ENCODE results near the gene BOD1. TPM values are rescaled to one million over a fixed set of nuclear protein-coding genes. Genes with fewer than 3 reads are reported as not detected.

Gene BOD1
- total and polyA plus RNA-seq, 2 of the 8 experiments (the other 6 are each of a cell fraction or from before 2014, with no cell fraction given): 107 to 149 TPM

GRCh38 chr5:173618927-173619519, 2.6 kb upstream of the BOD1 start:
- Histone ChIP-seq H2BK5ac (ENCODE audit: low read depth, low read length) (no peak overlapping the region; the same call in 1 of the 2 replicates), H3K9me3 (ENCODE audit: insufficient read depth in 2 of 2, low read depth in 1 of 2, low read length in 1 of 2) (no peaks in the 10 kb centered on the region), H3K23me2 (ENCODE audit: low read depth, low read length) (peaks cover 11% of the 10 kb centered on the region), H3K14ac (ENCODE audit: insufficient read length) (no peak overlapping the region), H4K91ac (replicated peaks; ENCODE audit: insufficient read length, low read length) (peak overlapping the region; percentile 89), H4K8ac (ENCODE audit: extremely low read depth, insufficient read depth, low read length) (no peak overlapping the region), H3K79me1 (ENCODE audit: low read depth, low read length) (peaks cover 4% of the 10 kb centered on the region; the same call in 1 of the 2 replicates), H3K23ac (ENCODE audit: insufficient read length) (no peak overlapping the region), H3K4me2 (ENCODE audit: insufficient read depth in 1 of 2, low read depth in 2 of 2, low read length in 2 of 2) (no peak overlapping the region), H3K18ac (ENCODE audit: extremely low read depth, low read length) (no peak overlapping the region), H2BK120ac (replicated peaks; ENCODE audit: low read depth, low read length) (peak overlapping the region; percentile 88), H4K20me1 (replicated peaks in 1 of 2; ENCODE audit: control insufficient read depth in 1 of 2, insufficient read depth in 2 of 2, low read length in 2 of 2) (peaks cover 5 to 16% of the 10 kb centered on the region in 2 experiments), H2BK12ac (ENCODE audit: low read depth, low read length) (0 out of 2 replicates have a peak overlapping the region, but pooled peaks have one; percentile 35), H2BK15ac (ENCODE audit: low read length) (no peak overlapping the region), H3K27me3 (replicated peaks in 1 of 4; ENCODE audit: control insufficient read depth in 3 of 4, extremely low read depth in 1 of 4, insufficient read depth in 3 of 4, low read length in 3 of 4) (no peaks in the 10 kb centered on the region), H2BK20ac (ENCODE audit: low read length) (no peak overlapping the region), H3K56ac (replicated peaks; ENCODE audit: insufficient read length, low read depth, low read length) (no peak overlapping the region), H2AK5ac (ENCODE audit: low read depth, low read length) (no peak overlapping the region), H3K36me3 (ENCODE audit: control insufficient read depth in 2 of 4, insufficient read depth in 4 of 4, low read length in 3 of 4) (no peaks in the 10 kb centered on the region), H3K4ac (replicated peaks; ENCODE audit: insufficient read length, low read depth, low read length) (peak overlapping the region; percentile 71), H3K4me1 (replicated peaks in 1 of 4; ENCODE audit: control insufficient read depth in 3 of 4, insufficient read depth in 4 of 4, low read length in 3 of 4) (peaks cover under 1 to 10% (median 5%) of the 10 kb centered on the region in 4 experiments; a peak in 4 of 7 replicates), H2AFZ (ENCODE audit: low read length) (0 out of 2 replicates have a peak overlapping the region, but pooled peaks have one; percentile 57), H4K5ac (ENCODE audit: insufficient read length, low read depth, low read length) (no peak overlapping the region), H3K9ac (replicated peaks in 1 of 4; ENCODE audit: extremely low read depth in 1 of 4, low read depth in 3 of 4, low read length in 3 of 4) (no peak overlapping the region), H3K4me3 (ENCODE audit: extremely low read depth in 1 of 4, insufficient read depth in 2 of 4, low read depth in 3 of 4, low read length in 4 of 4) (no peak overlapping the region), H3K27ac (ENCODE audit: low read depth, low read length) (no peak overlapping the region), H3K79me2 (ENCODE audit: control insufficient read depth in 1 of 2, insufficient read depth in 2 of 2, low read length in 2 of 2) (peaks cover 16 to 21% of the 10 kb centered on the region in 2 experiments)
- no peak for TF ChIP-seq CEBPB (IDR thresholded peaks at IDR 0.05; ENCODE audit: low read depth, low read length)
- TF ChIP-seq CHD2 (IDR thresholded peaks at IDR 0.05; ENCODE audit: low read length): no peak
- peak; percentile 96 to 98 for TF ChIP-seq RAD21 (IDR thresholded peaks at IDR 0.05 in 1 of 2, conservative IDR thresholded peaks at IDR 0.05 in 1 of 2; ENCODE audit: low read depth in 2 of 2, low read length in 2 of 2)
- peak; percentile 23; the same call in 1 of the 2 replicates for TF ChIP-seq YY1 (IDR thresholded peaks at IDR 0.05; ENCODE audit: low read depth, low read length)
- peak in 2 of 3 experiments; percentile 62 to 71; a peak in 3 of 4 replicates for TF ChIP-seq CTCF (IDR thresholded peaks at IDR 0.05; ENCODE audit: control extremely low read depth in 1 of 3, insufficient read depth in 1 of 3, low read depth in 1 of 3, low read length in 3 of 3)
- ChIA-PET POLR2A (ENCODE audit: partially characterized antibody) (interaction anchor here (0.7 to 1.4 kb wide), 2 partner anchors 345 to 354 kb away, joined by 3 to 6 read pairs; no protein-coding TSS in a partner anchor), CTCF (ENCODE audit: partially characterized antibody) (interaction anchor here (0.7 to 4.0 kb wide), 19 partner anchors 10 to 366 kb away, joined by 3 to 28 read pairs (median 4); no protein-coding TSS in a partner anchor)
- FAIRE-seq (peak; percentile 70), DNase-seq (ENCODE audit: low read depth in 1 of 2, low spot score in 2 of 2) (no peak)
- 35% methylated on average over 7 of the region's 7 CpGs; no CpG with 5 or more reads in 1 of the 2 experiments for WGBS, 2 experiments (ENCODE audit: extremely low coverage in 1 of 2, insufficient coverage in 1 of 2, insufficient read length in 1 of 2, insufficient replicate concordance in 2 of 2, low coverage in 1 of 2, low lambda C conversion rate in 2 of 2, missing lambda C conversion rate in 1 of 2)

Data from H1 (cell line).